Amygdala (tissue), 56 donors: ENCODE results near the gene TSPAN4.

Source experiments
- DNase-seq, 56 donors: peaks; one replicate each; lab custom pipeline; 2025; lab: John Stamatoyannopoulos, UW

Gene TSPAN4

DNA sequence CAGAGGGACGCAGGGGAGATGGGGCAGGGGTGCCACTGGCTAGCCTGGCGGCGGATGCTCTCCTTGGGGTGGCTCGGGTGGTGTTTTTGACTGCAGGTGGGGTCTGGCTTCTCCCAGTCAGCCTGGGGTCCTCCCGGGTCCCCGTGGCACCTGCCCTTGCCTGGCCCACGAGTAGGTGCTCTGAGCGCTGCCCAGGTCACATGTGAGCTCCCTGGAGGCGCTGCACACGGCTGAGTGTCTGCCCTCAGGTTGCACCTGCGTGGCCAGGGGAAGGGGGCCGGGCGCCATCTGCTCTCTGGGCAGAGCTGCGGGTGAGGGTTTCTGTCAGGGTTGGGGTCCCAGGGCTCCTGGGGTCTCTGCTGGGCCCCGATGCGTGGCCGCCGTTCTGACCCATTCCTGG lies 5.2 kb downstream of the TSPAN4 start:
- DNase-seq = no peak

DNA sequence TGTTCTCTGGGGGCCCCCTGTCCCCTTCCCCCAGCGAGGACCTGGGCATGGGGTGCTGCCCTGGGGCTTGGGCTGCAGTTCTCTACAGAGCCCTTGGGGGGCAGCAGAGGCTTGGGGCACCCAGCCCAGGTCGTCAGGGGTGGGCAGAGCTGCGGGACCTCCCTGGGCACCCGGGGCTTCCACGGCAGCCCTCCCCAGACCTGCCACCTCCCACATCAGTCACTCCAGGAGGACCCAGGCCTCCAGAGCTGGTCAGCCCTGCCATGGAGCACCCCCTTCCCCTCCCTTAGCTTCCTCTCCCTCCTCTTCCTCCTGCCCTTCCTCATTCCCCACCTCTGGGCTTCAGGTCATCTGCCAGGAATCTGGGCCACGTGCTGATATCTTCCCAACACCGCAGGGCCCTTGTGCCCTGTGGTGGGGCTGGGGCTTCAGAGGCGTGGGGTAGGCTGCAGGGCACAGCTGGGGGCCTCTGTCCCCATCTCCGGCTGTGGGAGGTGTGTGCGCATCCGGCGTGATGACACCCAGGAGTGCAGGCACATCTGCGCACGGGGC lies 5.8 kb downstream of the TSPAN4 start:
- peak in 8 of 56 donors; percentile 20 to 57 (median 31) for DNase-seq

DNA sequence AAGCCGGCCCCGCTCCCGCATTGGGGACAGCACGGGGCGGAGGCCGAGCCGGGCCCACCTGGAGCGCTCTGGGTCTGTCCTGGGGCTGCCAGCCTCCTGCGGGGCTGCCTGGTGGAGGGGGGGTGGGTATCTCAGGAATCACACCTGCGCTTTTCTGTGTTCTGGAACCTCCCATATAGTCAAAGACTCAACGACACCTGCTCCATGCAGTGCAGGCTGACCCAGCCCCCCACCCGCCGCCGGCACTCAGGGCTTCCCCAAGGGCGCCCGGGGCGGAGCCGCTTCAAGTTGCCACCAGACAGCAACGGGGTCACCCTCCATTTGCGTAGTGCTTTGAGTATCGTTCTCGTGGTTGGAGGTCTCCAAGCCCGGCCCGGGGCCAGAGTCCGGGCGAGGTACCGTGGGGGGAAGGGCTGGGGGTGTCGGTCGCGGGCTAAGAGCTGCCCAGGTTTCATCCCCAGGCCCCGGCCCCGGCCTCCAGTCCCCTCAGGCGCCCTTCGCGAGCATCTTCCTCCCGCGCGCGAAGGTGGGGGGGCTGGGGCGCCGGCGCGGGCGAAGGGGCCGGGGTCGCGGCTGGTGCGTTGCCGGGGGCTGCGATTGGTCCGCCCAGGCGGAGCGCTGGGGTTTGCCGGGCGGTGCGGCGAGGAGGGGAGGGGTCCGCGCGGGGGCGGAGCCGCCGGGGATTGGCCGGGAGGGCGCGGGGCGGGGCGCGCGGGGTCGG lies 6.6 kb downstream of the TSPAN4 start:
- peak in 3 of 56 donors; percentile 30 to 45 (median 43) for DNase-seq

GRCh38 chr11:849951-850774 lies 7.5 kb downstream of the TSPAN4 start:
- no peak for DNase-seq

DNA sequence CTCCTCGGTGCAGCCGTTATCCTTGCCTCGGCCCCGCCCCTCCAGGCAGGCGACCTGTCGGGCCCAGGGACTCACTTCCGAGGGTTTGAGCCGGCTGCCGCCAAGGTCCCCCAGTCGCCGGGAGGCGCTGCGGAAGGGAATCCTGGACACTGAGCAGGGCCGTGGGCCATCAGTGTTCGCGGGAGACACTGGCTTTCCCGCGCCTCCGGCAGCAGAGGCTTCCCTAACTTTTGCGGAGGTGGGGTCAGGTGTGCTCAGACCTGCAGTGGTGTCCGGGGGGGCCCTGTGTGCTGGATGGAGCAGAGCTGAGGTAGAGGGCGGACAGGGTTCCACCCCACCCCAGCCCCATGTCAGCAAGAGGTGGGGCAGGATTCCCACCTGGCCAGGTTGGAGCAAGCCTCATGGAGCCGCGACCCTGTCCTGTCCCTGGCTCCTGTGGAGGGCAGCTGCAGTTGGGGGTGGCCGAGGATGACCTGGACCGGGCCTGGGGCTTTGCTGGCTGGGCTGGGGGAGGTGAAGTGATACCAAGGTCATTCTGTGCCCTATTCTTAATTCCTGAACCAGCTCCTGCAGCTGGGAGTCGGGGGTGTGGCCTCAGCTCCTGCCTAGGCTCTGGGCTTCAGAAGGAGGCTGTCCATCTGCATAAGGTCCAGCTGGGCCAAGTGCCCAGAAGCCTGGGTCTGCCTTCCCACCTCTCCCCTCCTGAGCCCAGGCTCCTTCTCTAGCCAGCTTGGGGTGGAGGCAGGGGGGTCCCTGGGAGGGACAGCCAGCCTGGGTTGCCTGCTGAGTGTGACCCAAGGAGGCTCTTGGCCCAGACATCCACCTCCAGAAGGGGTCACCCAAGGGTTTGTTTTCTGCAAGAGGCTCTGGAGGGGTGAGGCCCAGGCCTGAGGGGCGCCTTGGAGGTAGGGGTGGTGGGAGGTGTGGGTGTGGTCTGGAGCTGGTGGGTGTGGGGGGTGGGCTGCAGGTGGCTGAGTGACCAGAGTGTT lies 8.4 kb downstream of the TSPAN4 start:
- no peak for DNase-seq

GRCh38 chr11:852762-853161 lies 10.1 kb downstream of the TSPAN4 start:
- DNase-seq = no peak

DNA sequence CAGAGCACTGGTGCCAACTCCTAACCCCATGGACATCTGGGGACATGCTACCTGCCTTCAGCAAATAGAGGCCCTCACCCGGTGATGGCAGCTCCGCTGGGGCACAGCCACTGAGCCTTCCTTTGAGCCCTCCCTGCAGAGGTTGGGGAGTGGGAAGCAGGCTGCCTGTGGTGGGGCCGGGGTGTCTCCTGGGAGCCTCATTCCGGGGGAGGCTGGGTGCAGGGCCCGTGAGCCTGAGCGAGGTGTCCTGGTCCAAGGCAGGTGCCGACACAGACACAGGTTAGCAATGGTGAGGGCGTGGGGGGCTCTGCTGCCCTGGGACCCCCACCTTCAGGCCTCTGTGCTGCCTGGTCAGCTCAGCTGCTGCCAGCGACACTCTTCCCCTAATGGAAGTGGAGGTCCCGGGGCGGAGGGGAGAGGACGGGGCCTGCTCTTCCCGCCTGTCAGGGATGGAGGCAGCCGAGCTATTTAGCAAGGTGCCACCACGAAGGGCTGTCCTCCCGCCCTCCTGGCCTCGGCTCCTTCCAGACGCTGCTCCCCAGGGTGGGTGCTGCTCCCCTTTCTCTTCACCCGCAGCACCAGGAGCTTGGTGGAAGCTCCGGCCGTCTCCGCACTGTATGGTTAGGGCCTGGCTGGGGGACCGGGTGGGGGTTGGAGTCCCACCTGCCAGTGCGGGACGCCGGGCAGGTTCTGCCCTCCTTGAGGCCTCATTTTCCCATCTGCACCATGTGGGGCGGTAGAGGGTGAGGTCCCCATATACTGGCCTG lies 11.2 kb downstream of the TSPAN4 start:
- no peak for DNase-seq

DNA sequence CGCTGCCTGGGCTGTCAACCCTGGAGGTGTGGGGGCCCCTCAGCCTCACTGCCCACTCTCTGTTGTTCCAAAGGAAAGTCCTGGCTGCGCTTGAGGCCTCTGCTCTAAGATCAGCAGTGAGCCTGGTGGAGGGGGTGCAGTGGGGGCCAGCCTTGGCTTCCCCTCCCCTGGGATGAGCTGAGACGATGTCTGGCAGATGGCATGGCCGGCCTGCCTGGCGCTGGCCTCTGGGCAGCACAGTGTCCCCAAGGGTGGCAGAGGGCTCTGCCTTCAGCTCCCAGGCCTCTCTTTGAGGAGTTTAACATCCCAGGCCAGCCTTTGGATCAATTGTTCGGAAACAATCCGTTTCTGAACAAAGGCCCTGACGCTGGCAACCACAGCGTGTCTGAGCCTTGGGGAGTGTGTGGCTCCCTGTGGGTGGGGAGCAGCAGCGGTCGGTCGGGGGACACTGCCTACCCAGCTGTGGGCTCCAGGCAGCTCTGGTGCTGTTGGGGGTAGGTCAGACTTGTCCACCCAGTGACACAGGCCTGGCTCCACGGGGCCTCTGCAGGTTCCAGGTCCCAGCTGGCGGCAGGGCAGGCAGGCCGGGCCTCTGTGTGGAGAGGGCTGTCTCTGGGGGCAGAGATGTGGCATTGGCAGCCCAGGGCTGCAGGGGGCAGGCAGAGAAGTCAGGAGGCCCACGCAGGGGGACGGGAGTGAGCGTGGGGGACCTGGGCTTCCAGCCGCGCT lies 12.1 kb downstream of the TSPAN4 start:
- no peak for DNase-seq

GRCh38 chr11:855330-855674 lies 12.7 kb downstream of the TSPAN4 start:
- no peak for DNase-seq

GRCh38 chr11:855796-856195 lies 13.1 kb downstream of the TSPAN4 start:
- DNase-seq = no peak

- no peak for DNase-seq
Measured at GRCh38 chr11:856397-856796, 13.7 kb downstream of the TSPAN4 start.

GRCh38 chr11:858053-858761 lies 15.6 kb downstream of the TSPAN4 start:
- DNase-seq = no peak

- no peak for DNase-seq
Measured at GRCh38 chr11:858762-859339, 16.2 kb downstream of the TSPAN4 start.

DNA sequence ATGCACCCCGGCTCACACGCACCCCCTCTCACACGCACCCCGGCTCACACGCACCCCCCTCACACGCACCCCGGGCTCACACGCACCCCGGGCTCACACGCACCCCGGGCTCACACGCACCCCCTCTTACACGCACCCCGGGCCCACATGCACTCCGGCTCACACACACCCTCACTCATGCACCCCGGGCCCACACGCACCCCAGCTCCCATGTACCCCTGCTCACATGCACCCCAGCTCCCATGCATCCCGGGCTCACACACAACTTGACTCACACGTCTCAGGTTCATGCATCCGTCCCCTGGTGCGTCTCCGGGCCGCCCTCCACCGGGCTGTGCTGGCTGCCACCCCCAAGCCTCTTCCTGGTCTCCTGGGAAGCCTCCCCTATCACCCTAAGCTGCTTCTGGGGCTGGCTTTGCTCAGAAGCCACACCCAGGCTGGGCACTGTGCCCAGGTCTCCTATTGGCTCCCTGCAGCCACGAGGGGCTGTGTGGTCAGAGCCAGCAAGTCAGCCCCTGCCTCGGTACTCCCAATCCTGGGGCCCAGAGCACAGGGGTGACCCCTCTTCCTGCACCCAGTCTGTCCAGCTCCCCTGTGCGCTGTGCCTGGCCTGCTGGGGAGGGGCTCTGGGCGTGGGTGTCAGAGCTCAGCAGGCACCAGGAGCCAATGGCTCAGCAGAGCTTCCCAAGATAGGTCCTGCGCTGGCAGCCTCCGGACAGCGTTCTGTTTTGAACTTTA lies 16.9 kb downstream of the TSPAN4 start:
- peak in 50 of 56 donors; percentile 15 to 85 (median 64) for DNase-seq

DNA sequence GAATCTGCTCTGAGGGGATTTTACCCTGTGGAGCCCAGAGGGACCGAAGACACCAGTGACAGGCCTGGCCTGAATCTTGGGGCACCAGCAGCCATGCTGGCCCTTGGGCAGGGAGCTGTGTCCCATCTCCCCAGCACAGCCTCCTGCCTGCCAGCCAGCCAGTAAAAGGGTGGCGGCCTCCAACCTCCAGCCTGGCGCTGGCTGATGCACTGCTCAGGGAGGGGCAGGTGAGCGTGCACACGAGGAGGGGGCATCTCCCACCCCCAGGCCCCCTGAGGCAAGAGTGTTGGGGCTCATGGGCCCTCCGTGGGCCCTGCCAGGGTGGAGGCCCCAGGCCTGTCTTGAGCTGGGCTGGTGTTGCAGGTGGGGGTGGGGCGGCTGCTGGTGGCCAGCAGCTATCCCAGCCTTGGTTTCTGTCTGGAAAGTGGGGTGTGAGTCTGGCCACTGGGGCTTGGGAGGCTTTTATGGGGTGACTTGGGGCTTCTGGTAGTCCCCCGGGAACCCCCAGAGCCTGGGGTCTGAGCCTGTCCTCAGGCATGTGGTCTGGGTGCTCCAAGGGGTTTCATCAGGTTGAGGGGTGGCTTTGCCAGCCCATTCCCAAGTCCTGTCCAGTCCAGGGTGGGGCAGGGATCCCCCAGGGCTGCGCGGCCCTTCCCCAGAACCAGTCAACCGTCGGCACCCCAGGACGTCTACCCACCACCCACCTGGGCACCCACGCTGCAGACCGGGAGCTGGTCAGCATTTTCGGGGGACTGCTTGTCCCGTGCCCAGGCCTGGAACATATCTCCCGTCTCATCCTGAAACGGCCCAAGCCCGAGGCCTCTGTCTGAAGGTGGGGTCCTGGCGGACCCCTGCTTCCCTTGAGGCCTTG lies 17.8 kb downstream of the TSPAN4 start:
- DNase-seq = no peak

DNA sequence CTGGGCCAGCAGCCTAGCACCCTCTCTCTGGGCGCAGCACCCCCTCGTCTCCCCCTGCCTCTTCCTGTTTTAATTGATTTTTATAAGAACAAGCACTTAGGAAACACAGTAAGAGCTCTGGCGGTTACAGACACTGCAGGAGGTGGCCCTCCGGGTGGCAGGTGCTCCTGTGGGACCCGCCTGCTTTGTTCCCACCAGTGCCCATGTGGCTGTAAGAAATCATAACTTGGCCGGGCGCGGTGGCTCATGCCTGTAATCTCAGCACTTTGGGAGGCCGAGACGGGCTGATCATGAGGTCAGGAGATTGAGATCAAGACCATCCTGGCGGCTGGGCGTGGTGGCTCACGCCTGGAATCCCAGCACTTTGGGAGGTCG lies 18.4 kb downstream of the TSPAN4 start:
- DNase-seq = no peak
